ENCODE measurements around the gene RRP7A. TPM values are rescaled to one million over a fixed set of nuclear protein-coding genes. Genes with fewer than 3 reads are reported as not detected.
"Not testable (repeated sequence)": the region's sequence is repeated elsewhere in the genome, so short reads cannot be mapped to it uniquely, and the experiment has no call there.

RRP7A gene
- total and polyA plus RNA-seq, 8 donors, result 9.3 to 32.4 (median 21.1) TPM

DNA sequence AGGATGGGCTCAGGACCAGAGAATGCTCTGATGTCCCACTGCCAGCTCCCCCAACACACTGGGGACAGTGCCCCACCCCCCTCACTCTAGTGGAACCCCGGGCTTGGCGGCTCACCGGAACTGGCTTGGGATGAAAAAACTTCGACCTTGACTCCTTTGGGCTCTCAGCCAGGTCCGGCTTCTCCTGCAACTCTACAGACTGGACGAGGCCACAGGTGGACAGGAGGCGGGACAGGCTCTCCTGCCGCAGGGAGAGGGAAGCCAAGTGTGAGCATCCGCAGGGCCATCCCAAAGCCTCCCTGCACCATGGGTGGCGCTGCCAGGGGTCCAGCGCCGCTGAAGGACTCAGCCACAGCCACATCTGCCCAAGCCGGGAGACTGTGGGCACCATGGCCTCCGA is 3.7 kb downstream of the RRP7A start:
- DNase-seq, result no peak
- WGBS, 5 donors, result 56 to 79% (median 66%) methylated on average over 12 to 14 of the region's 14 CpGs
- Histone ChIP-seq H3K4me1 (peaks cover 13 to 40% (median 21%) of the 10 kb centered on the region in 4 donors), H3K4me3 (no peak overlapping the region), H3K9me3 (no peaks in the 10 kb centered on the region), H3K27me3 (no peaks in the 10 kb centered on the region), H3K36me3 (peaks cover 47 to 60% (median 55%) of the 10 kb centered on the region in 4 donors), H3K27ac (no peak overlapping the region)
- TF ChIP-seq POLR2AphosphoS5 (IDR thresholded peaks at IDR 0.05), result no peak
- no peak for TF ChIP-seq POLR2A (IDR thresholded peaks at IDR 0.05)
- TF ChIP-seq EP300 (IDR thresholded peaks at IDR 0.05), result no peak
- TF ChIP-seq, protein P1, sequence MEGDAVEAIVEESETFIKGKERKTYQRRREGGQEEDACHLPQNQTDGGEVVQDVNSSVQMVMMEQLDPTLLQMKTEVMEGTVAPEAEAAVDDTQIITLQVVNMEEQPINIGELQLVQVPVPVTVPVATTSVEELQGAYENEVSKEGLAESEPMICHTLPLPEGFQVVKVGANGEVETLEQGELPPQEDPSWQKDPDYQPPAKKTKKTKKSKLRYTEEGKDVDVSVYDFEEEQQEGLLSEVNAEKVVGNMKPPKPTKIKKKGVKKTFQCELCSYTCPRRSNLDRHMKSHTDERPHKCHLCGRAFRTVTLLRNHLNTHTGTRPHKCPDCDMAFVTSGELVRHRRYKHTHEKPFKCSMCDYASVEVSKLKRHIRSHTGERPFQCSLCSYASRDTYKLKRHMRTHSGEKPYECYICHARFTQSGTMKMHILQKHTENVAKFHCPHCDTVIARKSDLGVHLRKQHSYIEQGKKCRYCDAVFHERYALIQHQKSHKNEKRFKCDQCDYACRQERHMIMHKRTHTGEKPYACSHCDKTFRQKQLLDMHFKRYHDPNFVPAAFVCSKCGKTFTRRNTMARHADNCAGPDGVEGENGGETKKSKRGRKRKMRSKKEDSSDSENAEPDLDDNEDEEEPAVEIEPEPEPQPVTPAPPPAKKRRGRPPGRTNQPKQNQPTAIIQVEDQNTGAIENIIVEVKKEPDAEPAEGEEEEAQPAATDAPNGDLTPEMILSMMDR (IDR thresholded peaks at IDR 0.05), result no peak
- intact Hi-C loops (cut with DNase I; ENCODE audit: low total_unique reads), result no loop called here

DNA sequence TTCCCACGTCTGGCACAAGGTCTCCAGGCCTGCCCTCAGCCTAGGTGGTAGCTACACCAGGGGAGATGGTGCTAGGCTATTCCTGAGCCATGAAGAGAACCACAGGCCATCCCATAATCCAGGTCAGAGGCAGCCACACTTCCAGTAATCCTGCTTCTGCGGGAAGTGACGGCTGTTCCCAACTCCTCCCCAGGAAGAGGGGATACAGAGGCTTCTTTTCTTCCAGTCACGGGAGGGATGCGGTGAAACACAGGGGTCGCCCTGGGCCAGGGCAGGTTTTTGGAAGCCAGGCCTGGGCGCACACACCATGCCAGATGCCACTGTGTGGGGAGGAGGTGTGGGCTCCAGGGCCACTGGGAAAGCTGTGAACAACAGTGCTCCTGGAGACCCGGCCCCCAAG is 4.3 kb downstream of the RRP7A start:
- H3K4me3 ChIP-seq; DNase-seq; H3K9me3 ChIP-seq; H3K27ac ChIP-seq; H3K27me3 ChIP-seq; intact Hi-C loops (cut with DNase I; ENCODE audit: low total_unique reads): not testable (repeated sequence)
- Histone ChIP-seq H3K4me1 (peaks cover 11 to 34% (median 20%) of the 10 kb centered on the region in 4 donors), H3K36me3 (peaks cover 49 to 63% (median 57%) of the 10 kb centered on the region in 4 donors)
- WGBS, 5 donors, result 75 to 100% (median 91%) methylated on average over 3 to 7 of the region's 8 CpGs

DNA sequence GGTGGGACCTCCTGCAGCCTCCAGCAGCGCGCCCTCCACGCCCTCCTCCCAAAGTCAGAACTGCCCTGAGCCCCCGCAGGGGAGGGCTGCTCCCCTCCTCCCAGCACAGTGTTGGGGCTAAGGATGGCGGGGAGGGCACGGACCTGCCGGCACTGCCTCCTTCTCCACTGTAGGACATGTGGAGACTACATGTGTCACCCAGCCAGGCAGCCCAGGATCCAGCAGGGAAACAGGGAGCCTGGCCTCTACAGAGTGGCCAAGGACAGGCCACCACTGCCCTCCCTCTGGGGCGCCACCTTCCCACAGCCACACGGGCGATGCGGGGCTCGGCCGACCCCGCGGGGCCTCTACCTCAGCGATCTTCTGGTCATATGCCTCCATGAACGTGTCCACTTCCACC is 5.3 kb downstream of the RRP7A start:
- H3K4me3 ChIP-seq; intact Hi-C loops (cut with DNase I; ENCODE audit: low total_unique reads); DNase-seq; H3K27me3 ChIP-seq; H3K9me3 ChIP-seq; H3K27ac ChIP-seq: not testable (repeated sequence)
- Histone ChIP-seq H3K36me3 (peaks cover 49 to 63% (median 57%) of the 10 kb centered on the region in 4 donors), H3K4me1 (peaks cover 6 to 28% (median 13%) of the 10 kb centered on the region in 4 donors)
- WGBS, 5 donors, result 86 to 93% (median 89%) methylated on average over 7 to 17 of the region's 17 CpGs

DNA sequence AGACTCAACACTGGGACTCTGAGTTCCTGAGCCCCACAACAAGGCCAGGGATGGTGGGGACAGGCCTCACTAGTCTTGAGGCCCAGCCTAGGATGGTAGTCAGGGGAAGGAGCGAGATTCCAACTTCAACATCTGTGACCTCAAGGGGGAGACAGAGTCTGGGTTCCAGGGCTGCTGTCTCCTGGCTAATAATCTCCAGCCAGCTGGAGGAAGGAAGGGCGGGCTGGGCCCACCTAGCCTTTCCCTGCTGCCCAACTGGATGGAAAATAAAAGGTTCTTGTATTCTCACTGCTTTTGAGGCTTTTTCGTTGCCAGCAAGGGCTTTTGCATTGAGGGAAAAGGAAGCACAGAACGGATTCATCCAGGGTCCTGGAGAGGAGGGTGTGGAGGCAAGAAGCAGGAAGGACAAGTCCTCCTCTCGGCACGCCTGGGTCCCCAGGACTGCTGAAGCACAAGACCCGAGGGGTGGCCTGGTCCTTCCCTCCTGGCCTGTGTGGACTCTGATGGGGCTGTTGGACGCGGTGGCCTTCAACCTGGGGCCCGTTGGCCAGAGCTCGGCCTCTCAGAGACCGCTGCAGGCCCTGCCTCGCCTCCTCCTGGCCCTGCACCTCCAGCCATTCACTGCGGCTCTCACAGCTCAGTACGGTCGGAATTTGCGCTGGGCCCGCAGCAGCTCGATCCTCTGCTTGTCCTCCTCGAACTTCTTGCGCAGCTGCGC is 7.2 kb downstream of the RRP7A start:
- TF ChIP-seq, protein P1 (IDR thresholded peaks at IDR 0.05), result peak in 1 of 7 experiments; percentile 9
- intact Hi-C loops (cut with DNase I; ENCODE audit: low total_unique reads); H3K9me3 ChIP-seq; H3K27me3 ChIP-seq; H3K27ac ChIP-seq; H3K4me3 ChIP-seq: not testable (repeated sequence)
- Histone ChIP-seq H3K36me3 (peaks cover 49 to 59% (median 55%) of the 10 kb centered on the region in 4 donors), H3K4me1 (peaks cover 0 to 14% (median 7%) of the 10 kb centered on the region in 4 donors)
- WGBS, 5 donors, result 78 to 86% (median 78%) methylated on average over 14 to 22 of the region's 22 CpGs
- peak in 1 of 2 donors; percentile 72 for DNase-seq

DNA sequence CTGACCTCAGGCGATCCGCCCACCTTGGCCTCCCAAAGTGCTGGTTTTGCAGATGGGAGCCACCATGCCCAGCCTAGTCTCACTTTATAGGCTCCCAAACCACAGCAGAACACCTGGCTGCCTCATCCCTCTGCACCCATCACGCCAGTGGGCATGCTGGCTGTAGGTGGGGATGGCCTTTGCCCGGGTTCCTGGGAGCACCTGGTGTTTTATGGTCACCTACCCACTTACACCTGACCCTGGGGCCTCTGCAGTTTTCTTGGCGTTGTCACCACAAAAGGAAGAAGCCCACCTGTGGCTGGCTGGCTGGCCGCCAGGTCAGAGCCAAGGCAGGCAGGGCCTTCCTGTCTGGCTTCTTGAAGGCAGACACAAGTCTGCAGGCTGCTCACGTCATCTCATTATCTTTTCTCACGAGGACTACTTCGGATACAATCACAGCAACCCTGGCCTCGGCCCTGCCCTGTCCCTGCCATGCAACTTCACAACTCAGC is 8.2 kb downstream of the RRP7A start:
- H3K36me3 ChIP-seq, result peaks cover 44 to 50% (median 49%) of the 10 kb centered on the region in 4 donors
- H3K27ac ChIP-seq, result no peak overlapping the region
- peaks cover 0 to 8% (median 6%) of the 10 kb centered on the region in 4 donors for H3K4me1 ChIP-seq
- intact Hi-C loops (cut with DNase I; ENCODE audit: low total_unique reads), result no loop called here
- DNase-seq, result no peak
- TF ChIP-seq EP300 (IDR thresholded peaks at IDR 0.05) (no peak), POLR2A (IDR thresholded peaks at IDR 0.05) (no peak), POLR2AphosphoS5 (IDR thresholded peaks at IDR 0.05) (no peak)
- TF ChIP-seq, protein P1 (IDR thresholded peaks at IDR 0.05), result no peak
- 69 to 82% (median 77%) methylated on average over 9 to 10 of the region's 10 CpGs for WGBS, 5 donors
- H3K4me3 ChIP-seq, result no peak overlapping the region
- no peaks in the 10 kb centered on the region for H3K27me3 ChIP-seq
- no peaks in the 10 kb centered on the region for H3K9me3 ChIP-seq
